GM12874 (cell line): Measurements from ENCODE around the gene APOM.

Experiments used
- TF ChIP-seq, protein P1 (sequence below): IDR thresholded peaks from 2 replicates; pipeline ENCODE4 v1.5.1; 2011; ENCODE audit warnings: low read depth, mild to moderate bottlenecking, control low read depth, low read length, moderate library complexity; ENCODE audit not compliant: insufficient read depth

APOM gene

DNA sequence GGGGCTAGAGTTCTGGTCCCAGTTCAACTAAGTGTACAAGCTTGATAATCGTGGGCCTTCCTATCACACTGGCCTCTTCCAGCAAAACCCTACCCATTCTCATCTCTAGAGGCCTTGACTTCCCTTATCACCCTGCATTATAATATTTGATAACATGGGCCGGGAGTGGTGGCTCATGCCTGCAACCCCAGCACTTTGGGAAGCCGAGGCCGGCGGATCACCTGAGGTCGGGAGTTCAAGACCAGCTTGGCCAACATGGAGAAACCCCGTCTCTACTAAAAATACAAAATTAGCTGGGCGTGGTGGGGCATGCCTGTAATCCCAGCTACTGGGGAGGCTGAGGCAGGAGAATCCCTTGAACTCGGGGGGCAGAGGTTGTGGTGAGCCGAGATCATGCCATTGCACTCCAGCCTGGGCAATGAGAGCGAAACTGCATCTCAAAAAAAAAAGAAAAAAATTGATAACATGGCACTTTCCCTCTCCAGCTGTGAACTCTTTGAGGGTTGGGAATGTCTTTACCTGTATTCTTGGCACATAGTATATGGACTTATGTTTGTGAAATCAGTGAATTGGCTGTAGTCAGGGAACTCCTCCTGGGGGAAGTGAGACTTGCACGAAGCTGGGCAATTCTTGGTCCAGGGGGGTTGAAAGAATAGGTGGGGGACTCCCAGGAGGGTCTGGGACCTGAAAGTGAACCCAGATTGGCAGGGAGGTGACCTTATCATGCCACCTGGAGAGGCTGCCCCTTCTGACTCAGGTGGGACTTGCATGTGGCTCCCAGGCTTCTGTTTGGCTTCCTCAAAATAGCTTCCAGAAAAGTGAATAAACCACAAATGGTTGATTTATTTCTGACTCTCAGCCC lies 5.8 kb downstream of the APOM start:
- TF ChIP-seq, protein P1, sequence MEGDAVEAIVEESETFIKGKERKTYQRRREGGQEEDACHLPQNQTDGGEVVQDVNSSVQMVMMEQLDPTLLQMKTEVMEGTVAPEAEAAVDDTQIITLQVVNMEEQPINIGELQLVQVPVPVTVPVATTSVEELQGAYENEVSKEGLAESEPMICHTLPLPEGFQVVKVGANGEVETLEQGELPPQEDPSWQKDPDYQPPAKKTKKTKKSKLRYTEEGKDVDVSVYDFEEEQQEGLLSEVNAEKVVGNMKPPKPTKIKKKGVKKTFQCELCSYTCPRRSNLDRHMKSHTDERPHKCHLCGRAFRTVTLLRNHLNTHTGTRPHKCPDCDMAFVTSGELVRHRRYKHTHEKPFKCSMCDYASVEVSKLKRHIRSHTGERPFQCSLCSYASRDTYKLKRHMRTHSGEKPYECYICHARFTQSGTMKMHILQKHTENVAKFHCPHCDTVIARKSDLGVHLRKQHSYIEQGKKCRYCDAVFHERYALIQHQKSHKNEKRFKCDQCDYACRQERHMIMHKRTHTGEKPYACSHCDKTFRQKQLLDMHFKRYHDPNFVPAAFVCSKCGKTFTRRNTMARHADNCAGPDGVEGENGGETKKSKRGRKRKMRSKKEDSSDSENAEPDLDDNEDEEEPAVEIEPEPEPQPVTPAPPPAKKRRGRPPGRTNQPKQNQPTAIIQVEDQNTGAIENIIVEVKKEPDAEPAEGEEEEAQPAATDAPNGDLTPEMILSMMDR: 0 out of 2 replicates have a peak, but pooled peaks have one; percentile 6

DNA sequence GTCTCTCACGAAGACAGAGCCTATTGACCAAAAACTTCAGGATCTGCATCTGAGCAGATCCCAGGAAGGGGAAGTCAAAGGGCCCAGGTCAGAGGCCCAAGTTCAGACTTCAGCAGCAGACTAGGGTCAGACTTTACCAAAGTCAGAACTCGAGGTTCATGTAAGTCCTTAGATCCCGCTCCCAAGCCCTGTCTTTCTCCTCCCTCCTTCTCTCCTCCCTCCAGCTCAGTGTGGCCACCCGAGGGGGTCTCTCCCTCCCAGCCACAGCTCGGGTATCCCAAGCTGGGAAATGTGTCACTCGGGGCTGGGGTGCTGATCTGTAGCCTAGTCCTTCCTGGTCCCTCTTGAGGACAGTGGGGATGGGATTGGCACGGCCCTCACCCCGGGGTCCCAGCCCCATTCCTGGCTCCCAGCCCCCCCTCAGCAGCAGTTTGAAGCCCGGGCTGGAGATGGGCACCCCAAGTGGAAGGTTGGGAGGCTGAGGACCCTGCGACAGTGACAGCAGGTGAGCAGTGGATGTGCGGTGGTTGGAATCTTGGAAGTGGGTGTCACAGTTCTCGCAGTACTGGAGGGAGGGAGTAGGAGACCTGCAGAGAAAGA lies 6.5 kb downstream of the APOM start:
- TF ChIP-seq, protein P1: no peak

DNA sequence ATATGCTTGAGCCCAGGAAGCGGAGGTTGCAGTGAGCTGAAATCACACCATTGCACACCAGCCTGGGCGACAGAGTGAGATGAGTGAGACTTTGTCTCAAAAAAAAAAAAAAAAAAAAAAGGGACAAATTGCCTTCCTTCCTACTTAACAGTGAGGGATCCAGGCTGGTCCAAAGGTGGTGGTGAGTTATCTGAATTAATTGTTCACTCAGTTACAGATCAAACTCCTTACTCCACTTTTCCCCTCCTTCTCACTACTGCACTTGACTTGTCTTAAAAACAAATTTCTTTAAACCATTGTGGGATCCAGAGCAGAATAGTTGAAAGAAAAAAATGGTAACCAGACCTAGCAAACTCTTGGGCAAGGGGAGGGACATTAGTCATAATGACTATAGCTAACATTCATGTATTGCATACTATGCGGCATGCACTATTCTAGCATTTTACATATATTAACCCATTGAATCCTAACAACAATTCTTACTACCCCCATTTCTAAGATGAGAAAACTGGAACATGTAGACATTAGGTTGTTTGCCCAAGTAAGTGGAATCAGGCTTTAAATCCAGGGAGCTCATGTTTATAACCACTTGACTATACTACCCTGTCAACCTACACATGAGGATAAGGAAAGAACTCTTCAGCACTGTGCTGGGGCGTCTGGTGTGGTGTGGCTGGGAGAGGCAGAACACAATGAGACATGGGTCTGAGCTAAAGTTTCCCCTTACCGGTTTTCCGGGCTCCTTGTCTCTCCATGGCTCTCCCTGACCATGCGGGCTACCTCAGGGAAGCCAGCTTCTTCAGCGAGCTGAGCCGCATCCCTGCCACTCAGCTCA lies 7.6 kb downstream of the APOM start:
- TF ChIP-seq, protein P1: no peak

DNA sequence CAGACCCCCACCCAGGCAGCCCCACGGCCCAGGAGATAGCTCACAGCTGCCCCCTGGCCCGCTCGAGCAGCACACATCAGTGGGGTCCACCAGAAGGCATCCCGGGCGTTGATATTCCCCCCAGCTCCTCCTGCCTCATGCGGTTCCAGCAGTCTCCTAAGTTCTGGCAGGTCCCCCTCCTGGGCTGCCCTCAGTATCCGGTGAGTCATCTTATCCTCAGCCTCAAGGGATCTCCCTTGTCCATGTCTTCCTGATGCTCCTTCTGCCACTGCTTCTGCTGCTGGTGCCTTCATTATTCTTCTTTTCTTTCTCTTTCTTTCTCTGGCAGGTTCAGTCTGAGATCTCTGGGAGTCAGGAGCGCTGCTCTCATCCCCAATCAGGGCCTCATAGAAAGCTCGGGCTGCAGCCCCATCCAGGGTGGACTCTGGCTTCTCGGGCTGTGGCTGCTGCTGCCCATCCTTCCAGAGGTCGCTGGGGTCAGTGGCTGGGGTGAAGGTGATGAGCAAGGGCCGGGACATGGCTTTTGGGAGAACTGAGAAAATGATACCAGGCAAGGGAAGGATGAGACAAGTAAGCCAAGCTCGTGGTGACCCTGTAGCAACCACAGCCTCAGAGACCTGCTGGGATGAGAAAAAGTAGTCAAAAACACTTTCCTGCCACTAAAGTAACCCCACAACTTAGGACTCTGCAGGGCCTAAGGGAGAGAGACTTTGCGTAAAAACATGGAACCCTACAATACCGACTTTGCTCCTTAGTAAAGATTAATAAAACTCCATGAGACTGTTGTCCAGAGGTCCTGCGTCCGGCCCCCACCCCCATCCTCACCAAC lies 8.5 kb downstream of the APOM start:
- TF ChIP-seq, protein P1: no peak

DNA sequence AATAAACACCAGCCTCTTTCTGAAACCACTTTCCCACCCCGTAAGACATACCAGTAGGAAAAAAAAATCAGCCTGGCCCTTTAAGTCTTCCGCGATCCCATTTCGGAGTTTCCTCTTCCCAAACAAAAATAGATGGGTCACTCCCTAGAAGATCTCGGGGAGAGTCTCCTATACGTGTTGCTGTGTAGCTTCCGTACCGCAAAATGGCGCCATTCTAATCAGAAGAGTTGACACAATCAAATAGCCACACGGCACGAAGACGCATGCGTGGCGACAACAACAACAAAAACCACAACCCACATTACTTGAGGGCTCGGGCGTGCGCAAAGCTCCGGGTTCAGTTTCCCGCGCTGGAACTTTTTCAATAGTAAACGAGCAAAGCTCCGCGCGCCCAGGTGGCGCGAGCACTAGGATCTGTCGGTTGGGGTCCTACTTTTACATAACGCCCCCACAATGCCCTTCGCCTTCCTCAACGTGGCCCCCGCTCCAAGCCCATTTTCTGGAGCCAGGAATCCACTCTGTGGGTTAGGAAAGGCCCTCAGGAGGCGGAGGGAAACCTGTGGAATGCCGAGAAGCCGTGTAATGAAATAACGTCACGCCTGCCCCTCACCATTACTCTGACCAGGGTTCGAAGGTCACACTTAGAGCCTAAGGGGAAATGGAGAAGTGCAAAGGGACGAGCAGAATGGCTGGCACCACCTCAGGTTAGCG lies 9.3 kb downstream of the APOM start, which contains the start of gene GPANK1:
Gene GPANK1 (minus strand): TSS at position 208 of the 711 bp plus-strand sequence. CDS start 519 bp downstream, outside the sequence.
- TF ChIP-seq, protein P1: no peak

DNA sequence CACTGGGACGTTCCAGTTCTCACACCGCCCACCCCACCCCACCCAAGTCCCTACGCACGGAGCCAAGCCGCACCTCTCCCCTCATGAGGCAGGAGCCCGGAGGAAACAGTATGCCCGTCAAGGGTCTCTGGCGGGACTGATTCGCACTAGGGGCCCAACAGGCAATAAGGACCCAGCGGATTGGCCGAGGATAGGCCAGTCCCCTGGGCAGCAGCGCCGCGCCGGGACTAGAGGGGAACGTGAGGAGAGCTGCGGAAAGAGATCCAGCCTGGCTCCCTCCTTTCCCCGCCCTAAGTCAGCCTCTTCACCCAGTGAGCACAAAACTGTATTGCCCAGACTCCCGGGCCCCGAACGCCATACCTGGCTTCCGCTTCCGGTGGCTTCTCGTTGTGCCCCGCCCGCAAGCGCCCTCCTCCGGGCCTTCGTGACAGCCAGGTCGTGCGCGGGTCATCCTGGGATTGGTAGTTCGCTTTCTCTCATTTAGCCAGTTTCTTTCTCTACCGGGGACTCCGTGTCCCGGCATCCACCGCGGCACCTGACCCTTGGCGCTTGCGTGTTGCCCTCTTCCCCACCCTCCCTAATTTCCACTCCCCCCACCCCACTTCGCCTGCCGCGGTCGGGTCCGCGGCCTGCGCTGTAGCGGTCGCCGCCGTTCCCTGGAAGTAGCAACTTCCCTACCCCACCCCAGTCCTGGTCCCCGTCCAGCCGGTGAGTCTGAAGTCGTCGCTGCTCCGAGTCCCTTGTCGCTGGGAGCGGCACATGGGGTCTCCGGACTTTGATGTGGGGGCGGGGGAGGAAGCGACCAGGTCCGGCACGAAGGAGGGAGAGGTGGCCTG lies 10.0 kb downstream of the APOM start, which contains the start of gene CSNK2B:
Gene CSNK2B (plus strand): TSS at position 580 of the 836 bp plus-strand sequence. CDS start 752 bp downstream, outside the sequence.
- TF ChIP-seq, protein P1: no peak
